Prostate gland (tissue), 2 donors: ENCODE data around the gene SSC4D.

Experiments
- POLR2A ChIP-seq: fragments of 450-650 bp; IDR thresholded peaks from one replicate; pipeline ENCODE4 v1.6.1; 2016; ENCODE audit warnings: antibody characterized with exemption, mild to moderate bottlenecking
- POLR2AphosphoS5 ChIP-seq: sonication (generic); formaldehyde crosslinking; IDR thresholded peaks from one replicate; pipeline ENCODE4 v1.6.1; 2017; ENCODE audit warnings: antibody characterized with exemption
- TF ChIP-seq, protein P1 (sequence below), 4 experiments: fragments of 200-600 bp in 2 of 4; fragments of 450-650 bp in 2 of 4; sonication (generic) in 2 of 4; IDR thresholded peaks; 1 replicate in 3 of 4; 2 replicates in 1 of 4; pipeline ENCODE4 v1.5.1; 2016 to 2019; ENCODE audit warnings: antibody characterized with exemption in 4 of 4, mild to moderate bottlenecking in 2 of 4, moderate library complexity in 2 of 4

DNA sequence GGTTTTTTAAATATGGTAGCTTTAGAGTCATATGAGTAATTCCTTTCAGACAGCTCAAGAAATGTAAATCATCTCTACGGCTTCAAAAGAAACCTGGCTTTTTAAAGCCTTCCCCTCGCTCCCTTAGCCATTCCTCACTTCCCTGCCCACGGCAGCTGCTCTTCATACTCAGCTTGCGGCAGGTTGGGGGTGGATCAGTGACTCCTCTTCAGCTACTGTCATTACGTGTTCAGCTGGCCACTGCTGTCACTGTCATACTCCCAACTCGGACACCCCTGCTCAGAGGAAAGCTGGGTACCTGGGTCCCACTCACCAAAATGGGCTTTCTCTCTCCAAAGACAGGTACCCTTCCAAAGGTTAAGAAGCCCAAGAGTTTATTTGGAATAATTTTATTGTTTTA lies 57.3 kb downstream of the SSC4D start:
- no peak for TF ChIP-seq POLR2AphosphoS5
- TF ChIP-seq, protein P1, sequence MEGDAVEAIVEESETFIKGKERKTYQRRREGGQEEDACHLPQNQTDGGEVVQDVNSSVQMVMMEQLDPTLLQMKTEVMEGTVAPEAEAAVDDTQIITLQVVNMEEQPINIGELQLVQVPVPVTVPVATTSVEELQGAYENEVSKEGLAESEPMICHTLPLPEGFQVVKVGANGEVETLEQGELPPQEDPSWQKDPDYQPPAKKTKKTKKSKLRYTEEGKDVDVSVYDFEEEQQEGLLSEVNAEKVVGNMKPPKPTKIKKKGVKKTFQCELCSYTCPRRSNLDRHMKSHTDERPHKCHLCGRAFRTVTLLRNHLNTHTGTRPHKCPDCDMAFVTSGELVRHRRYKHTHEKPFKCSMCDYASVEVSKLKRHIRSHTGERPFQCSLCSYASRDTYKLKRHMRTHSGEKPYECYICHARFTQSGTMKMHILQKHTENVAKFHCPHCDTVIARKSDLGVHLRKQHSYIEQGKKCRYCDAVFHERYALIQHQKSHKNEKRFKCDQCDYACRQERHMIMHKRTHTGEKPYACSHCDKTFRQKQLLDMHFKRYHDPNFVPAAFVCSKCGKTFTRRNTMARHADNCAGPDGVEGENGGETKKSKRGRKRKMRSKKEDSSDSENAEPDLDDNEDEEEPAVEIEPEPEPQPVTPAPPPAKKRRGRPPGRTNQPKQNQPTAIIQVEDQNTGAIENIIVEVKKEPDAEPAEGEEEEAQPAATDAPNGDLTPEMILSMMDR (IDR thresholded peaks at IDR 0.05), result no peak
- no peak for TF ChIP-seq POLR2A
